Brain pericyte (primary cell): Measurements from ENCODE around the gene ZG16B.

Source experiments
- DNase-seq: peaks from one replicate; pipeline ENCODE4 v3.0.0-alpha.2; 2012; ENCODE audit warnings: low read depth, low spot score

ZG16B gene

DNA sequence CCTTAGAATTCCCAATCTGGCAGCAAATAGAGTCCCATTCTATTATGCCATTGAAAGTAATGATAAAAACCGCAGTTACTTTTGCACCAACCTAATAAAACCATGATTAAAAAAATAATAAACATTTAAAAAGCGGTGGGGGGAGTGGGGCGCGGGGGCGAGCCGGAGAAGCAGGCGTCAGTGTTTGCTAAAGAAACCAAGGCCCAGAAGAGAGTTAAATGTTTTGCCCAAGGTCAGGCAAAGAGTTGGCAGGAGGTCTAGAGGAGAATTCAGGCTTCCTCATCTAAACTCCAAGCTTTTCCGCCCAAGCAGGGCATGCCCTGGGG is 37.5 kb downstream of the ZG16B start:
- no peak for DNase-seq

DNA sequence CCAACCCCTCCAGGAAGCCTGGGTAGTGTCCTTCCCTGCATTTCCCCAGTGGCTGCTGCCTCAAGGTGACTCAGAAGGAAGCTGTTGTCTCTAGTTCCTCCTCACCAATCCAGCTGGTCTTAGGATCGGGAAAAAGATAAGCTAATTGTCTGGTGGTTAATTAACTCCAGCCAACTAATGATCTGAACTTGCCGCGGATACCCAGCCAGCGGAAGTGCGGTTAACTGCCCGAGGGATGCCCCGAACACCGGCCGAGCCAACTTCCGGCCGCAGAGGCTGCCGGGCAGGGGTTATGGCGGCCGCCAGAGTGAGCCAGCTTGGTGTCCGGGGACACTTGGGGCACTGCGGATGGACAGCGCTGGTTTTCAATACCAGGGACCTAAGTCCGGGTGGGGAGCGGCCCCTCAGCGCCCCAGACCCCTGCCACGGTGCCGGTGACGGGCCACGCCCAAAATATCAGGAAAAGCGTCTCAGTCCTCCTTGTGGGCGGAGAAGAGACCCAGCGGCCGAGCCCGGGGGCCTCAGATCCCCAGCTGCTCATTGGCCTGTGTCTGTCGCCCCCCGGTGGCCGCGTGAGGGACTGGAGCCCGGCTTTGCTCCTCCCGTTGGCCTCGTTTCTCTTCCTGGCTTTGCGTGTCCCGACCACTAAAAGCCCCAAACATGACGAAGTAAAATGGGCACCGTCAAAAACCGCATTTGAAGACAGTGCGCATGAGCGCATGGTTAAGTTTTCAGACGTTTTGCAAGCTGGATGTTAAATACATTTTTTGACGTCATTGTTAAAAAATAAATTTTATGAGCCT is 38.1 kb downstream of the ZG16B start:
- DNase-seq: peak; percentile 70

DNA sequence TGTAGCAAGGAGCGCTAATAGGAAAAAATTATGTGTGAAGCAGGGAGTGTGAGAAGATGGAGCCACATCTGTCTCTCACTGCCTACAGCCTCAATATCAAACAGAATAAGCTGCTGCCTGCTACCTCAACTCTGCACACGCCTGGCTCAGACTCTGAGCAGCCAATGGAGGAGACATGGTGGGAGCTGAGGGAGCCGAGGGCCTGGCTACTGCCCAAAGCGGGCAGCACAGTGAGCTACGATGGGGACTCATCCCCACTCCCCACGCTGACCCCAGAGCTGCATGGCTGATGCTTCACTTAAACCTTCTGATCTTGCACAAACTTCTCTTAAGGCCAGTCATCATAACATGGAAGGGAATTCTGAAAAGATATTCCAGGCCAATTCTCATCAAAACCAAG is 41.8 kb downstream of the ZG16B start:
- no peak for DNase-seq

DNA sequence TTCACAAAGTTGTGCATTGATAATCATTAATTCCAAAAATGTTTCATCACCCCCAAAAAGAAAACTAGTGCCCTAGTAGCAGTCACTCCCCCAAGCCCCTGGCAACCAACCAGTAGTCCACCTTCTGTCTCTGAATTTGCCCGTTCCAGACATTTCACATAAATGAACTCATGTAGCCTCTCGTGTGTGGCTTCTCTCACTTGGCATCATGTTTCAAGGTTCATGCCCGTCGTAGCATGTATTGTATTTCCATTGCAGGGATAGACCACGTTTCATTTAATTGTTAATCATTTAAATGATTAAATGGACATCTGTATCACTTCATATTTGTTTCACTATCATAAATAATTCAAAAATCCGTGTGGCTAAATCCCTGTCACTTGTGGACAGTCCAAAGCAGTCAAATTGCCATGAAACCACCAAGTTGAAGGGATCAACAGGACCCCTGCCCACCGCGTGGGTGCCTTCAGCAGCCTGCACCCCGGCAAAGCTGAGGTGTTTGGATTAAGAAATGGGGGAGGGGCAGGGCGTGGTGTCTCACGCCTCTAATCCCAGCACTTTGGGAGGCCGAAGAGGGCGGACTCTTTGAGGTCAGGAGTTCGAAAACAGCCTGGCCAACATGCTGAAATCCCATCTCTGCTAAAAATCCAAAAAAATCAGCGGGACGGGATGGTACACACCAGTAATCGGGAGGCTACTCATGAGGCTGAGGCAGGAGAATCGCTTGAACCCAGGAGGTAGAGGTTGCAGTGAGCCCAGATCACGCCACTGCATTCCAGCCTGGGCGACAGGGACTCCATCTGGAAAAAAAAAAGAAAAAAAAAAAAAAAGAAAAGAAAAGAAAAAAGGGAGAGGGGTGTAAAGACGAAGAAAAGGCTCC is 44.2 kb downstream of the ZG16B start:
- DNase-seq: no peak

DNA sequence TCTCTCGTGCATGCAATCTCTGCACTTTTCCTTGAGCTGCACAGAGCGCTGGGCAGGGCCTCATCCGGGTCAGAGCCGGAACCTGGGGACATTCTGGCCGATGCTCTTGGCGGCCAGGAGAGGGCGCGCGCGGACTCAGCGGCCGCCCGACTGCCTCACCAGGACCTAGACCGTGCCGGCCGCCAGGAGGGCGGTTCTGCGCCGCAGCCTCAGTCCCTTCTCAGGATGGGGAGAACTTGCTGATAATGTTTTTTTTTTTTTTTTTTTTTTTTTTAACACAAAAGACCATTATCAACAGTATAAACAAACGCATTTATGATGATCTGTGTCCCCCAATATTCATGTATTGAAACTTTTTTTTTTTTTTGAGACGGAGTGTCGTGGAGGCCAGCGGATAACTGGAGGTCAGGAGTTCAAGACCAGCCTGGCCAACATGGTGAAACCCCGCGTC is 44.8 kb downstream of the ZG16B start:
- DNase-seq: no peak

DNA sequence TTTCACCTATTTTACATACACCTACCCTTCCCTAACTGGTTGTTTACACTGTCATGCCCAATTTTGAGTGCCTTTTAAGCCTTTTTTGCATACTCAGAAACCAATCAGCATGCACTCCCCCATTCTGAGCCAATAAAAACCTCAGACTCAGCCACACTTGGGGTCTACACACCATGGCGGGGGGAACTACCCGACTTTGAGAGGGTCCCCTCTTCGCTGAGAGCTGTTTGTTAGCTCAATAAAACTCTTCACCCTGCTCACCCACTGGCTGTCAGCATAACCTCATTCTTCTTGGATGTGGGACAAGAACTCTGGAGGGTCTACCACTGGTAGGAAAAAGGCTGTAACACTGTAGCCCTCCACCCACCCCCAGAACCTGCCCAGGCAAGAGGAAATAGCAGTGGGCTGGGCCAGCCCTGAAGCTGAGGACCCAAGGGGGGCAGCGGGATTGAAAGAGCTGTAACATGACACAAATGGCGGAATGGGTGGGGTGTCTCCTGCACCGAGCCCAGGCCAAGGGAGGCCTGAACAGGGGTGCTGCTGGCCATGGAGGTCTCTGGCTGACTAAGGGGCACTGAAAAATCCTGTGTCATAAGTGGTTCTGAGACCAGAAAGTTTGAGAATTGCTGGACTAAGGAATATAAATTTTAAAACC is 49.9 kb downstream of the ZG16B start:
- DNase-seq: no peak
